K562 (cell line): ENCODE data around the gene EGFL7. TPM values are rescaled to one million over a fixed set of nuclear protein-coding genes. Genes with fewer than 3 reads are reported as not detected.

Source experiments
- ARHGAP35 ChIP-seq: fragments of 450-650 bp; IDR thresholded peaks from 2 replicates; pipeline ENCODE4 v1.6.1; 2018; ENCODE audit not compliant: partially characterized antibody
- ATF1 ChIP-seq, 2 experiments: fragments of 450-650 bp in 1 of 2; IDR thresholded peaks; 2 replicates each; pipeline ENCODE4 v1.6.1; 2016; ENCODE audit warnings: missing compliant biosample characterization in 1 of 2, missing genetic modification characterization in 1 of 2
- BRF2 ChIP-seq: IDR thresholded peaks from 3 replicates; pipeline ENCODE4 v1.6.1; 2011; ENCODE audit warnings: borderline replicate concordance, mild to moderate bottlenecking; ENCODE audit not compliant: insufficient read length, insufficient read depth
- E2F1 ChIP-seq: sonication (generic); formaldehyde crosslinking; IDR thresholded peaks from 2 replicates; pipeline ENCODE4 v1.8.1; 2023; ENCODE audit warnings: mild to moderate bottlenecking, missing genetic modification reagents, moderate library complexity
- EHMT2 ChIP-seq: fragments of 450-650 bp; IDR thresholded peaks from 2 replicates; pipeline ENCODE4 v1.6.1; 2018; ENCODE audit warnings: antibody characterized with exemption
- FOSL1 ChIP-seq: fragments of 200-800 bp; sonication (Bioruptor generic); conservative IDR thresholded peaks from 2 replicates; pipeline ENCODE4 v1.6.1; 2016; ENCODE audit warnings: missing genetic modification characterization, missing compliant biosample characterization
- FOXP1 ChIP-seq: sonication (generic); formaldehyde crosslinking; IDR thresholded peaks from 2 replicates; pipeline ENCODE4 v1.8.0; 2022; ENCODE audit warnings: mild to moderate bottlenecking, missing genetic modification reagents
- KAT8 ChIP-seq: fragments of 450-650 bp; IDR thresholded peaks from 2 replicates; pipeline ENCODE4 v1.6.1; 2016; ENCODE audit warnings: low read depth, mild to moderate bottlenecking
- MYBL2 ChIP-seq, 2 experiments: fragments of 450-650 bp in 1 of 2; sonication (generic) in 1 of 2; formaldehyde crosslinking in 1 of 2; IDR thresholded peaks; 2 replicates each; pipeline versions ENCODE4 v1.6.1 to v1.8.1; 2017 to 2022; ENCODE audit warnings: borderline replicate concordance in 1 of 2, inconsistent platforms in 1 of 2, low read depth in 1 of 2, mild to moderate bottlenecking in 1 of 2, missing genetic modification reagents in 1 of 2, moderate library complexity in 1 of 2
- NFIC ChIP-seq: fragments of 450-650 bp; IDR thresholded peaks from 2 replicates; pipeline ENCODE4 v1.6.1; 2017; ENCODE audit warnings: mild to moderate bottlenecking, inconsistent platforms
- PHB2 ChIP-seq: fragments of 450-650 bp; IDR thresholded peaks from 2 replicates; pipeline ENCODE4 v1.6.1; 2017; ENCODE audit warnings: low read depth
- POLR2A ChIP-seq: fragments of 450-650 bp; conservative IDR thresholded peaks from 2 replicates; pipeline ENCODE4 v1.6.1; 2016
- SNAPC5 ChIP-seq: fragments of 250-450 bp; sonication (Bioruptor Pico); IDR thresholded peaks from 2 replicates; pipeline ENCODE4 v1.8.0; 2021; ENCODE audit warnings: moderate library complexity, mild to moderate bottlenecking, inconsistent platforms
- SOX6 ChIP-seq: fragments of 450-650 bp; IDR thresholded peaks from 2 replicates; pipeline ENCODE4 v1.6.1; 2014; ENCODE audit warnings: mild to moderate bottlenecking
- SRSF1 ChIP-seq: fragments of 200-400 bp; formaldehyde crosslinking; IDR thresholded peaks from 2 replicates; pipeline ENCODE4 v1.6.1; 2017; ENCODE audit warnings: mild to moderate bottlenecking, low read depth, low read length, moderate library complexity
- SRSF7 ChIP-seq: fragments of 200-400 bp; formaldehyde crosslinking; optimal IDR thresholded peaks from 2 replicates; pipeline ENCODE3; 2017; ENCODE audit warnings: mild to moderate bottlenecking, low read depth, low read length
- TCF15 ChIP-seq: fragments of 250-450 bp; sonication (Bioruptor Pico); IDR thresholded peaks from 2 replicates; pipeline ENCODE4 v1.8.0; 2022; ENCODE audit warnings: moderate library complexity, mild to moderate bottlenecking, inconsistent platforms
- THRB ChIP-seq: fragments of 450-650 bp; formaldehyde crosslinking; conservative IDR thresholded peaks from 2 replicates; pipeline ENCODE4 v1.4.0; 2022; ENCODE audit warnings: mild to moderate bottlenecking, missing genetic modification characterization
- U2AF1 ChIP-seq: fragments of 200-400 bp; formaldehyde crosslinking; optimal IDR thresholded peaks from 2 replicates; pipeline ENCODE3; 2017; ENCODE audit warnings: mild to moderate bottlenecking, low read depth, low read length, moderate library complexity
- ZBTB1 ChIP-seq: sonication (generic); formaldehyde crosslinking; IDR thresholded peaks from 2 replicates; pipeline ENCODE4 v1.8.1; 2023; ENCODE audit warnings: missing genetic modification reagents, low read depth, mild to moderate bottlenecking, borderline replicate concordance
- ZKSCAN3 ChIP-seq: fragments of 250-450 bp; sonication (Bioruptor Pico); IDR thresholded peaks from 2 replicates; pipeline ENCODE4 v1.4.0; 2020
- ZNF217 ChIP-seq: sonication (generic); formaldehyde crosslinking; IDR thresholded peaks from 2 replicates; pipeline ENCODE4 v1.8.0; 2022; ENCODE audit warnings: mild to moderate bottlenecking, missing genetic modification reagents
- ZNF3 ChIP-seq: fragments of 250-450 bp; sonication (Bioruptor Pico); IDR thresholded peaks from 2 replicates; pipeline ENCODE4 v1.5.0; 2021; ENCODE audit warnings: mild to moderate bottlenecking, moderate library complexity
- ZNF586 ChIP-seq: fragments of 450-650 bp; formaldehyde crosslinking; conservative IDR thresholded peaks from 2 replicates; pipeline ENCODE4 v1.4.0; 2020; ENCODE audit warnings: mild to moderate bottlenecking, moderate library complexity
- ZNF785 ChIP-seq: fragments of 250-450 bp; sonication (Bioruptor Pico); IDR thresholded peaks from 2 replicates; pipeline ENCODE4 v1.4.0; 2020; ENCODE audit warnings: mild to moderate bottlenecking
- polyA plus RNA-seq, 8 experiments: library from polyadenylated mRNA; depleted of rRNA in 4 of 8; stranded (reverse) in 5 of 8; unstranded in 3 of 8; fragments of >200 nt; fragmentation: Nextera tagmentation in 2 of 8; fragmentation: Illumina TruSeq in 1 of 8; extraction: Ambion mirVana in 2 of 8; extraction: Trizol in 1 of 8; gene quantifications; 2 replicates each; pipeline versions ENCODE4 v1.2.1 to v1.2.3, GENCODE V29; 2011 to 2014; ENCODE audit warnings: inconsistent platforms in 1 of 8, missing spikeins in 1 of 8
- total RNA-seq, 7 experiments: library from RNA; depleted of rRNA in 6 of 7; stranded (reverse); fragments of >200 nt in 6 of 7; fragmentation: Illumina TruSeq in 2 of 7; extraction: Trizol in 2 of 7; gene quantifications; 2 replicates each; pipeline versions ENCODE4 v1.2.1 to v1.2.3, GENCODE V29; 2011 to 2021; ENCODE audit warnings: low replicate concordance in 1 of 7

Gene EGFL7
- total and polyA plus RNA-seq, 9 of the 15 experiments (the other 6 are each of a cell fraction or from before 2014, with no cell fraction given): 1.5 to 286 (median 55.5) TPM

- TF ChIP-seq ARHGAP35 (peak; percentile 83), SOX6 (peak; percentile 26; the same call in 1 of the 2 replicates), ZNF586 (no peak), TCF15 (CRISPR knock-in tag) (no peak), KAT8 (no peak), ZNF3 (no peak), ZBTB1 (no peak), SRSF1 (no peak), ZNF785 (CRISPR knock-in tag) (no peak), THRB (CRISPR knock-in tag) (peak; percentile 92; the same call in 1 of the 2 replicates), FOXP1 (CRISPR knock-in tag) (no peak), E2F1 (CRISPR knock-in tag) (no peak), MYBL2 (IDR thresholded peaks at IDR 0.05; ENCODE audit: low read depth) (no peak), MYBL2 (CRISPR knock-in tag; IDR thresholded peaks at IDR 0.05; ENCODE audit: borderline replicate concordance) (no peak), ZNF217 (CRISPR knock-in tag) (no peak), PHB2 (no peak), SRSF7 (no peak), FOSL1 (tag) (no peak), POLR2A (no peak), ATF1 (CRISPR knock-in tag; IDR thresholded peaks at IDR 0.05) (no peak), ATF1 (tag; IDR thresholded peaks at IDR 0.05) (0 out of 2 replicates have a peak, but pooled peaks have one; percentile 42), U2AF1 (no peak), ZKSCAN3 (CRISPR knock-in tag) (no peak), BRF2 (no peak), EHMT2 (no peak), NFIC (peak; percentile 3; the same call in 1 of the 2 replicates), SNAPC5 (CRISPR knock-in tag) (no peak)
Observed at GRCh38 chr9:136631038-136632000, 31.4 kb upstream of the EGFL7 start (continued).
